ENCODE data around the gene CD96.
"Not testable (repeated sequence)": the region's sequence is repeated elsewhere in the genome, so short reads cannot be mapped to it uniquely, and the experiment has no call there.

Gene CD96

DNA sequence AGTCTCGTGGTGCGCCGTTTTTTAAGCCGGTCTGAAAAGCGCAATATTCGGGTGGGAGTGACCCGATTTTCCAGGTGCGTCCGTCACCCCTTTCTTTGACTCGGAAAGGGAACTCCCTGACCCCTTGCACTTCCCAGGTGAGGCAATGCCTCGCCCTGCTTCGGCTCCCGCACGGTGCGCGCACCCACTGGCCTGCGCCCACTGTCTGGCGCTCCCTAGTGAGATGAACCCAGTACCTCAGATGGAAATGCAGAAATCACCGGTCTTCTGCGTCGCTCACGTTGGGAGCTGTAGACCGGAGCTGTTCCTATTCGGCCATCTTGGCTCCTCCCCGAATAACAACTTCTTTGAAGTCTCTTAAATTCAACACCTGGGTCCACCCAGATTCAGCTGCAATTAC is 19.9 kb downstream of the CD96 start:
- not testable (repeated sequence) for FAIRE-seq

- no peak for FAIRE-seq
Measured at GRCh38 chr3:111566844-111567243, 24.8 kb downstream of the CD96 start.

GRCh38 chr3:111568355-111568754 is 26.4 kb downstream of the CD96 start:
- FAIRE-seq = no peak

- peak; percentile 14 for FAIRE-seq
Measured at GRCh38 chr3:111568911-111569310, 26.9 kb downstream of the CD96 start.

DNA sequence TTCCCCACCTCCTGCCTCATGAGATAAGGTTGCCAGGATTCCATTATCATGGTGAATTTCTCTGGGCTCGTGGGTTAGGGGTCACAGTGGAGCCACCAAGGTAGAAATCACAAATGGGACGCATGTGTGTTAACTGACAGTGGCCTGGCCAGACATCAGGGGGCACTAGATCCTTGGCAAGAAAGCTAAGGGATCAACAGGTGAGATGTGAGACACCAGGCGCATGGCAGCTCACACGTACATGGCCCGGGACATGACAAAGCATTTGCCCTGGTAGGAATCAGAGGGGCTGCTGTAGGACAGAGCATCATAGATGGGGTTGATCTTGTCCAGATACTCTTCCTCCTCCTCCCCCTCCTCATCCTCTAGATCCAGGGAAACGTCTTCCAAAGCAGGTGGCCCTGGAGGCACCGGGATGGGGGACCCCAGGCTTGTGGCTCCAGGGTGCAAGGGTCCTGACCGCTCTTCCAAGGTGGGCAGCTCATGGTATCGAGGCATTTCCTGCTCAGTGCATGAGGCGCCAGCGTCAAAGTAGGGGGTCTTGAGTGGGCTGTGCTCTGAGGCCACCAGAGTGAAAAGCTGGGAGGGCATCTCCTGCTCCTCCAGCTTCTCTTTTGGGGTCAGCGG is 28.5 kb downstream of the CD96 start:
- no peak for FAIRE-seq

GRCh38 chr3:111571282-111571681 is 29.3 kb downstream of the CD96 start:
- FAIRE-seq = no peak

DNA sequence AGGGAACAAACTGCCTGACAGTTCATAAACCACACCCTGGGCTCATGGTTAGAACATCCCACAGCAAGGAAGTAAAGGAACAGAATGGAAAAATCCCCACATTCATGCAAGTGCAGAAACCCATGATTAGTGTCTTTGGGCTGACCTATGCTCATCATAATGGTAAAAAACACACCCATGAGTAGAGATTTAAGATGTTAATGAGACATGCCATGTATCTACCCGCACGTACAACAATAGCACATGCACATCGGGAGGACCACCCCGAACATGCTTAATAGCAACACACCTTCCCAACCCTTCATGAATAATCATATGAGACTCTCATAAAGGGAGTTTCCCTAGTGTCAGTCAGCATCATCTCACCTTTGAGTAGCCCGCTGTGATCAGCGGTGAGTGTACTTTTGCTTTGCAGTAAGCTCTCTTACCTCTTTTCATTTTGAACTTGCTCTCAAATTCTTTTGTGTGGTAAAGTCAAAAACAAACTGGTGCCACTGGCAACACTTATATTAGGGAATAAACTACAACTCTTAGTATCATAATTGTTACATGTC is 30.0 kb downstream of the CD96 start:
- no peak for FAIRE-seq

GRCh38 chr3:111577113-111577512 is 35.1 kb downstream of the CD96 start:
- no peak for FAIRE-seq

- no peak for FAIRE-seq
Measured at GRCh38 chr3:111577798-111578685, 36.0 kb downstream of the CD96 start.

DNA sequence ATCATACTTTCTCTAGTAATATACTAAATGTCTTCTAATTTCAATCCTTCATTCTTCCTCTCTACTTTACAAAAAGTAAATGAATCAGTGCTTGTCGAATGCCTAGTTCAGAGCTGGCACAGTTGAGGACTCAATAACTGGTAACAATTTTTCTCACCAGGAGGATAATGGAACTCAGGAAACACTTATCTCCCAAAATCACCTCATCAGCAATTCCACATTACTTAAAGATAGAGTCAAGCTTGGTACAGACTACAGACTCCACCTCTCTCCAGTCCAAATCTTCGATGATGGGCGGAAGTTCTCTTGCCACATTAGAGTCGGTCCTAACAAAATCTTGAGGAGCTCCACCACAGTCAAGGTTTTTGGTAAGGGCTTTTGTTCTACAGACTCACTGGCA is 36.9 kb downstream of the CD96 start:
- no peak for FAIRE-seq

DNA sequence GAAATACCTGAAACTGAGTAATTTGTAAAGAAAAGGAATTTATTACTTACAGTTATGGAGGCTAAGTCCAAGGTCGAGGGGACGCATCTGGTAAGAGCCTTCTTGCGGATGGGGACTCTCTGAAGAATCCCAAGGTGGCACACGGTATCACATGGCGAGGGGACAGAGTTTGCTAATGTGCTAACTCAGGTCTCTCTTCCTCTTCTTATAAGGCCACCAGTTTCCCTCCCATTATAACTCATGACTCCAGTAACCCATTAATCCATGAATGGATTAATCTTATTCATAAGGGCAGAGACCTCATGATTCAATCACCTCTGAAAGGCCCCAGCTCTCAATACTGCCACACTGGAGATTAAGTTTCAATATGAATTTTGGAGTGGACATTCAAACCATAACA is 37.5 kb downstream of the CD96 start:
- FAIRE-seq = no peak

- FAIRE-seq = no peak
Measured at GRCh38 chr3:111581403-111582119, 39.6 kb downstream of the CD96 start.

GRCh38 chr3:111582120-111582474 is 40.1 kb downstream of the CD96 start:
- FAIRE-seq = no peak

DNA sequence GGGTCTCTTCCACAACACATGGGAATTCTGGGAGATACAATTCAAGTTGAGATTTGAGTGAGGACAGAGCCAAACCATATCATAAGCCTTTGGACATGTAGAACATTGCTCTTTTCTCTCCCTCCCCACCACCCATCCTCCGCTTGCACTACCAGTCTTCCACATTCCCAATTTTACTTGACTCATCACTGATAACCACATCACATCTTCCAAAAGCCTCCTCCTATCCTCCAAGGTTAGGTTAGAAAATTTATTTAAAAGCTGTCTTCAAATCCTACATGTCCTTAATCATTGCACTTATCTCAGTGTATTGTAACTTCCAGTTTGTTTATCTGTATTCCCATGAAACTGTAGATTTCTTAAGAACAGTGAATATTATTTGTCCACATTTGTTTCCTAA is 42.7 kb downstream of the CD96 start:
- FAIRE-seq = no peak

- FAIRE-seq = no peak
Measured at GRCh38 chr3:111585217-111585616, 43.2 kb downstream of the CD96 start.

DNA sequence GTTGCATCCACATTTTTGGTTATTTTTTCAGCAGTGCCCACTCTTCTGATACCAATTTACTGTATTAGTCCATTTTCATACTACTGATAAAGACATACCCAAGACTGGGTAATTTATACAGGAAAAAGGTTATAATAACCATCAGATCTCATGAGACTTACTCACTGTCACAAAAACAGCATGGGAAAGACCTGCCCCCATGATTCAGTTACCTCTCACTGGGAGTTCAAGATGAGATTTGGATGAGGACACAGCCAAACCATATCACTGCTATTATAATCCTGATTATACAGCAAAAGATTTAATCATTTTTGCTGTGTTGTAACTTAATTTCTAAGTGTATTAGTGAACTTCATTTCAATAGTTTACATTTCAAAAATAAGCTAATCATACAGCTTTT is 46.5 kb downstream of the CD96 start:
- no peak for FAIRE-seq

GRCh38 chr3:111589303-111590142 is 47.5 kb downstream of the CD96 start:
- FAIRE-seq = no peak

- FAIRE-seq = no peak
Measured at GRCh38 chr3:111590143-111590491, 48.1 kb downstream of the CD96 start.

GRCh38 chr3:111591555-111591954 is 49.6 kb downstream of the CD96 start:
- no peak for FAIRE-seq

DNA sequence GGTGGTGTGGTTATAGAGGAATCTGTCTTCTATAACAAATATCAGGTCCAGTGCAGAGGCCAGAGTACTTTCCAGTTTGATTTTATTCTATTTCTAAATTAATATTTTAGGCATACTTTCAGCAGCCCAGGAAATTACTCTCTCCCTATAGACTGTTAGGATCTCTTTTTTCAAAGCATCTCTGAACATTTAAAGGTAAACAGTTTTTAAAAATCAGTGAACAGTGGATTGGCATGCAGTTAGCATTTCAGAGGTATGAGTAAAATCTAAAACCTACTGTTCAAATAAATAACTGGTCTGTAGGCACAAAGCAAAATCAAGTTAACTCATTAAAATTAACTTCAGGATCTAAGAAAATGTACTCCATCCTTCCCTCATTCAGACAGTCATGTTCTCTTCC is 50.1 kb downstream of the CD96 start:
- FAIRE-seq = no peak

DNA sequence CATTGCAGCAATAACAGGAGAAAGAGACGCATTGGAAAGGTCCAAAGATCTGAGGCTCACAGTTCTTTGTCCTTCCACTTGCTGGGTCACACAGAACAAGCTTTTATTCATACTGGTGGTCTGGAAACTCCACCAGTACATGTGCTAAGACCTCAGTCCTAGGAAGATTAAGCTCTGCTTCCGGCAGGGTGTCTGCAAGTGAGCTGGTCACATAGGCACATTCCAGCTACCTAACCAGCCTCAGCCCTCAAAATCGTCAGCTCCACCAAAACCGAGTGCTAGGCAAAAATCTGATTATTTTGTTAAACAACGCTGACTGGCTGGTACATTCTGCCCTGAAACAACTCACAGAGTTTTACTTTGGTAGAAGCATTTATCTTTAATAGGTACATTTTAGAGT is 50.9 kb downstream of the CD96 start:
- FAIRE-seq = no peak

DNA sequence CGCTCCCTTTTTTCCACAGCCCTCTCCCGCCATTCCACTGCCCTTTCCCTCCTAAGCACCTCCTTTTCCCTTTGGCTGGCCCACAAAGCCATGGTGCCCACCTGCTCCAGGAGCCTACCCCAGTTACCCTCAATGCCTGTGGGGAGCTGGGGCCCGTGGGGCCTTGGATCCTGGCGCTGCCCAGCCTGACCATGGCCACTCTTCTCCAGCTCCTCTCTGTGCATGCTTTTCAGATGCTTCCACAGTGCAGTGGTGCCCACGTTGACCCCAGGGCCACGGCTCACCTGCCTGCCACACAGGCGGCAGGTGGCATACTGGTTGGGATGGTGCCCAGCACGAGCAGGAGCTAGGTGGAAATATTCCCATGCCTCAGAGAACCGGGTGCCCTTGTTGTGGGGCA is 51.7 kb downstream of the CD96 start:
- no peak for FAIRE-seq

DNA sequence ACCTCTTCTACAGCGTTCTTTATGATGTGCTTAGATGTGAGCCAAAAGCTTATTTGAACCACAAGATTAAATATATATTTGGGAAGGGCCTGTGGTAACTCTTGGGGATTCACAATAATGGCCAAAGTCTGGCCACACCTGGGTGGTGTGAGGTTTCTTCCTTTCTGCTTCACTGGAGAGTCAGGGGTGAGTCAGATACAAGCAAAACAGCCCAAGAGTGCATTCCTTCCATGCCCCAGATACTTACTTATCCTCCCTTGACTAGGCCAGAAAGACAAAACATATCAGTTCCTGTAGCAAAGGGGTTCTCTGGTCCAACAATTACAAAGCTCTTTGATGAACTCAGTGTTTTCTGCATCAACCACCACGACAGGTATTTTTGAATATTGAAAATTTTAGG is 52.2 kb downstream of the CD96 start:
- no peak for FAIRE-seq
